Colonic mucosa (tissue), 4 donors: ENCODE results near the gene SLC17A9. TPM values are rescaled to one million over a fixed set of nuclear protein-coding genes. Genes with fewer than 3 reads are reported as not detected.
A peak's percentile ranks its signal among the peaks of the same experiment; 100 is the strongest.

Source experiments
- DNase-seq: peaks from one replicate; pipeline ENCODE4 v3.0.0-alpha.2; 2020
- H3K27ac ChIP-seq: fragments of 200-600 bp; one replicate; pipeline ENCODE4 v1.8.0; 2021
- H3K27me3 ChIP-seq: fragments of 200-600 bp; one replicate; pipeline ENCODE4 v1.8.0; 2021
- H3K36me3 ChIP-seq: fragments of 200-600 bp; one replicate; pipeline ENCODE4 v1.8.0; 2021
- H3K4me1 ChIP-seq: fragments of 200-600 bp; one replicate; pipeline ENCODE4 v1.8.0; 2021; ENCODE audit warnings: mild to moderate bottlenecking
- H3K4me3 ChIP-seq: fragments of 200-600 bp; one replicate; pipeline ENCODE4 v1.8.0; 2021
- H3K9ac ChIP-seq, 2 donors: one replicate each; pipeline ENCODE4 v1.7.0; 2013; ENCODE audit warnings: control low read depth in 2 of 2, low read depth in 2 of 2, low read length in 2 of 2
- H3K9me3 ChIP-seq: fragments of 200-600 bp; one replicate; pipeline ENCODE4 v1.8.0; 2021
- intact Hi-C: fragments of 100-400 bp; cut with DNase I; formaldehyde crosslinking; loops from one replicate; pipeline ENCODE4 v1.14.1; 2022
- total RNA-seq, 2 donors: library from RNA; stranded (reverse); fragmentation: NEBNext Ultra II Directional in 1 of 2; extraction: Animal tissue kit (Norgen Biotek cat#: 25700) in 1 of 2; gene quantifications; one replicate each; pipeline ENCODE4 v1.2.1, GENCODE V29; 2021
- TF ChIP-seq, protein P1 (sequence below): fragments of 200-600 bp; IDR thresholded peaks from one replicate; pipeline ENCODE4 v1.8.0; 2022; ENCODE audit warnings: antibody characterized with exemption, mild to moderate bottlenecking
- donor health status: healthy.
- donor health status: DM: no; HTN: no; CAD: no.
- donor health status: DM: no; HTN: no; CAD: no.

The SLC17A9 gene
- total RNA-seq, 2 donors from 2014 or later, result 23.1 to 54.7 TPM

DNA sequence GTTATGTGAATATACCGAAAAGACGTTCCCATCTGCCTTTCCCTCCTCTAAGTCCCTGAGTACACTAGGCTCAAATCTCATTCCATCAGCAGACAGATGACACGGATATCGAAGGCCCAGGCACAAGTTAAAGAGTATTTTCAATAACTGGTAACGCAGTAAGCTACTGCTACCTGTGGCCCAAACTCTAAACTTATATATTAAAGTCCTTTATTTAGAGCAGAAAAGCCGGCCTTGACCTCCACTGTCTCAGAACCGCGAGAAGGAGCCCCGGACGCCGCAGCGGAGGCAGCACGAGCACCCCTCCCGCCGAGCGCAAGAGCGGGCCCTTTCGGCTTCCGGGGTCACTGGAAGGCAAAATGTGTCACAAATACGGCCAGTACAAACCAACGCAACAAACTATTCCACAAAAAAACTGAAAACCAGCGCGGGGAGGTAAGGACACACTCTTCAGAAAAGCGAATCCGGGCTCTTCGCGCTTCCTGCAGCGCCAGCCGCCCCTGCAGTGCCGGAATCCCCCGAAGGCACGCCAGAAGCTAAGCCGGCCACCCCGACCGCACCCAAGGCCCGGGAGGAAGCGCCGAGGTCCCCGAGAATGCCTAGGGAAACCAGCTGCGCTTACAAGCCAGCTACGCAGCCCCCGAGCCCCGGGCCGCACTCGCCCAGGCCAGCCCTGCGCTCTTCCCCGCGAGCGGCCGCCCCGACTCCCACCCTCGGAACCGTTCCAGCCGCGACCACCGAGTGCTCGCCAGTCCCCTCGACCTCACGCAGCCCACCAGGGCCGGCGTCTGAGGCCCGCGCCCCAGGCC, 26.9 kb upstream of the SLC17A9 start:
- H3K36me3 ChIP-seq, result no peaks in the 10 kb centered on the region
- peak overlapping the region; percentile 98 for H3K4me3 ChIP-seq
- no peaks in the 10 kb centered on the region for H3K27me3 ChIP-seq
- H3K9me3 ChIP-seq, result no peaks in the 10 kb centered on the region
- DNase-seq, result peak; percentile 52
- peaks cover 50% of the 10 kb centered on the region for H3K4me1 ChIP-seq
- H3K27ac ChIP-seq, result peak overlapping the region; percentile 97
- intact Hi-C loops, result no loop called here
- H3K9ac ChIP-seq, result peak overlapping the region; percentile 95 to 97
- TF ChIP-seq, protein P1, sequence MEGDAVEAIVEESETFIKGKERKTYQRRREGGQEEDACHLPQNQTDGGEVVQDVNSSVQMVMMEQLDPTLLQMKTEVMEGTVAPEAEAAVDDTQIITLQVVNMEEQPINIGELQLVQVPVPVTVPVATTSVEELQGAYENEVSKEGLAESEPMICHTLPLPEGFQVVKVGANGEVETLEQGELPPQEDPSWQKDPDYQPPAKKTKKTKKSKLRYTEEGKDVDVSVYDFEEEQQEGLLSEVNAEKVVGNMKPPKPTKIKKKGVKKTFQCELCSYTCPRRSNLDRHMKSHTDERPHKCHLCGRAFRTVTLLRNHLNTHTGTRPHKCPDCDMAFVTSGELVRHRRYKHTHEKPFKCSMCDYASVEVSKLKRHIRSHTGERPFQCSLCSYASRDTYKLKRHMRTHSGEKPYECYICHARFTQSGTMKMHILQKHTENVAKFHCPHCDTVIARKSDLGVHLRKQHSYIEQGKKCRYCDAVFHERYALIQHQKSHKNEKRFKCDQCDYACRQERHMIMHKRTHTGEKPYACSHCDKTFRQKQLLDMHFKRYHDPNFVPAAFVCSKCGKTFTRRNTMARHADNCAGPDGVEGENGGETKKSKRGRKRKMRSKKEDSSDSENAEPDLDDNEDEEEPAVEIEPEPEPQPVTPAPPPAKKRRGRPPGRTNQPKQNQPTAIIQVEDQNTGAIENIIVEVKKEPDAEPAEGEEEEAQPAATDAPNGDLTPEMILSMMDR, result no peak

DNA sequence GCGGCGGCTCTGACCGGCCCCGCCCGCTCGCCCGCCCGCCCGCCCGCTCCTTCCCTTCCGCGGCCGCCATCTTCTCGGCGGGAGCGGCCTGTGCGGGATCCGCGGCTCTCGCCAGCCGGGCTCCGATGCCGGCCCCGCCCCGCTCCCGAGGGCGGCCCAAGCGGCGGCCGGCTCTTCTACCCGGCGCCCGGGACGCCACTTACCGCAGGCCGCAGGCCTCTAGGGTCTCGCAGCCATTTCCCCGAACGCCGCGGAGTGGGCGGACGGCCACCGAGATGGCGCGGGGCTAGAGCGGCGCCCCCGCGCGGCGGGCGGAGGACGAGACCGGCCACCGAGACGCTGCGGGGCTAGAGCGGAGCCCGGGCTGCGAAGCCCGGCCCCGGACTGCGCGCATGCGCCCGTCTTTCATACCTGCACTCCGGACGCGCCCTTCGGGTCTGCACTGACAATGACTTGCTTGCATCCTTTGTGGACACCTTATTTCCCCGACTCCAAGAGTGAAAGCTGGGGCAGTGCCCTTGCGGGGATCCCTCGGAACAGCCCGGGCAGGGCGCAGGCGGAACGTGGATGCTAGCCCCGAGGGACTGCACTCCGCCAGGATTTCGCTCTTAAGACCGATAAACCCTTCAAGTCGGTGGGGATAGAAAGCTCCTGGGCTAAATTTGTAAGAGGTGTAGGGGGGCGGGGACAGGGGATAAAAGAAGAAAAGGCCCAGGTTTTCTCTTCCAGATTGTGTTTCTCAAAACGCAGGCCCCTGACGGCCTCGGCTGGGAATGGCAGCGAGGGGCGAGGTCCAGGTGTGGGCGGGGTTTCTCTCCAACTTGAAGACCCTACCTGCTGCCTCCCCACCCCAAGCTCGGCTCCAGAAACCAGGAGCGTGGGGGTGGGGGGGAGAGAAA, 26.0 kb upstream of the SLC17A9 start, which contains the start of gene DIDO1:
DIDO1 (minus strand) TSS at position 277 of the 899 bp plus-strand sequence.
- Histone ChIP-seq H3K36me3 (no peaks in the 10 kb centered on the region), H3K9me3 (no peaks in the 10 kb centered on the region), H3K4me1 (peaks cover 45% of the 10 kb centered on the region), H3K9ac (peak within 1 kb of the TSS; percentile 95 to 97), H3K4me3 (peak within 1 kb of the TSS; percentile 98), H3K27ac (peak within 1 kb of the TSS; percentile 97), H3K27me3 (no peaks in the 10 kb centered on the region)
- intact Hi-C loops, result no loop called here
- DNase-seq, result peak; percentile 92
- TF ChIP-seq, protein P1, result peak; percentile 74

GRCh38 chr20:62927128-62927705, 25.3 kb upstream of the SLC17A9 start:
- intact Hi-C loops, result no loop called here
- peaks cover 41% of the 10 kb centered on the region for H3K4me1 ChIP-seq
- TF ChIP-seq, protein P1, result no peak
- DNase-seq, result no peak
- H3K9ac ChIP-seq, result peak overlapping the region; percentile 88 to 97
- no peaks in the 10 kb centered on the region for H3K9me3 ChIP-seq
- H3K27ac ChIP-seq, result peak overlapping the region; percentile 97
- no peaks in the 10 kb centered on the region for H3K36me3 ChIP-seq
- H3K4me3 ChIP-seq, result peak overlapping the region; percentile 98
- no peaks in the 10 kb centered on the region for H3K27me3 ChIP-seq

DNA sequence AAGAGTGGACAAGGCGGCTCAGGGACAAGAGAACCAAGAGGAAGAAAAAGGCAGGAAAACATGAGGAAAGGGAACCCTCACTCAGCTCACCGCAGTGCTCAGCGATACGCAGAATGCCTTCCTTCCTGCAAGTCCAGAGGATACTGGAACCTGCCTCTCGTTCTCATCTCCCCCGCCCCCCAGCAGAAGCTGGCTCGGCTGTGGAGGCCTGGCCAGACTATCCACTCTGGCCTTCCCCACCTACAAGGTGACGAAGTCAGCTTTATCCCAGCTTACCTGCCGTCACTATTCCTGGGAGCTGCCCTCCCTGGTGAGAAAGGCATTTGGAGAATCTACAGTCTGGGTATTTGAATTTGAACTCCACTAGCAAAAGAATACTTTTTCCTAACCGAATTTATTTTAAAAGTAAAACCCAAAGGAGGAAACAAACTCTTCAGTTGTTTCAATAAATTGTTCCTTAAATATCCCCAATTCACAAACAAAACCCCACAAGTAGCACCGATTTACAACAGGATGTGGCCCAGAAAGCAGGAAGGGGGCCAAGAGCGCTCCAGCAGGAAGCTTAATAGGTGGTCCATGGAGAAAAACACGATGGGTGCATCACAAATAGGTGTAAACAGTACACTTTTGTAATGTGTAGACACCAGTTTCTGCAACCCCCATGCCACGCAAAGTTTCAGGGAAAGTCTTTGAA, 24.1 kb upstream of the SLC17A9 start:
- Histone ChIP-seq H3K27me3 (no peaks in the 10 kb centered on the region), H3K9ac (peak overlapping the region; percentile 51 to 65), H3K4me1 (peaks cover 29% of the 10 kb centered on the region), H3K4me3 (peak overlapping the region; percentile 42), H3K9me3 (no peaks in the 10 kb centered on the region), H3K27ac (peak overlapping the region; percentile 85), H3K36me3 (no peaks in the 10 kb centered on the region)
- TF ChIP-seq, protein P1, result no peak
- intact Hi-C loops, result no loop called here
- DNase-seq, result no peak
